ENCODE data around the gene CRYBB3.
"Not testable (repeated sequence)": the region's sequence is repeated elsewhere in the genome, so short reads cannot be mapped to it uniquely, and the experiment has no call there.

CRYBB3 gene

DNA sequence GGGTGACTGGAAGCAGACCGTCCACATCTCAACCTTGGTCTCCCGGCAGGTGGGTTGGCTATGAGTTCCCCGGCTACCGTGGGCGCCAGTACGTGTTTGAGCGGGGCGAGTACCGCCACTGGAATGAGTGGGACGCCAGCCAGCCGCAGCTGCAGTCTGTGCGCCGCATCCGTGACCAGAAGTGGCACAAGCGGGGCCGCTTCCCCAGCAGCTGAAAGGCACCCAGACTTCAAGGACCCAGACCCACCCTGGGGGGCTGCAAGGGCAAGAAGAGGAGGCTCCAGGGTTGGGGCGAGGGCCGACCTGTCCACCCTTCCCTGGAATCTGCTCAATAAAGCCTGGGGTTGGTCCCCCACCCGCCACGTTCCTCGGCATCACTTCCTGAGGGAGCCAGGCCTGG is 7.3 kb downstream of the CRYBB3 start:
- DNase-seq (ENCODE audit: low read depth): no peak

DNA sequence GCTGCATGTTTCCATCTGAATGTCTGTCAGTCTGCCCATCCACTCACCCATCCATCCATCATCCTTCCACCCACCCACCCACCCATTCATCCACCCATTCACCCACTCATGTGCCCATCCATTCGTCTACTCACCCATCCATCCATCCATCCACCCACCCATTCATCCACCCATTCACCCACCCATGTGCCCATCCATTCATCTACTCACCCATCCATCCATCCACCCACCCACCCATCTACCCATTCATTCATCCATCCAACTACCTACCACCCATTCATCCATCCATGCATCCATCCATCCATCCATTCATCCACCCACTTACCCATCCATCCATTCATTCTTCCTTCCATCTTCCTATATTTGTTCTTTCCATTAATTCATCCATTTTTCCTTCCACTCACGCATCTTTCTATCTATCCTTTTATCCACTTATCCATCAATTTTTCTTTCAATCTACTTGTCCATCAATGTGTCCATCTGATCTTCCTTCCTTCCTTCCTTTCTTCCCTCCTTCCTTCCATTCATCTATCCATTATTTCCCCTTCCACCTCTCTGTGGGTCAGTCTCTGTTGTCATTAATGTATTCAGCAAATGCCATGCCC is 8.0 kb downstream of the CRYBB3 start:
- DNase-seq (ENCODE audit: low read depth): no peak

DNA sequence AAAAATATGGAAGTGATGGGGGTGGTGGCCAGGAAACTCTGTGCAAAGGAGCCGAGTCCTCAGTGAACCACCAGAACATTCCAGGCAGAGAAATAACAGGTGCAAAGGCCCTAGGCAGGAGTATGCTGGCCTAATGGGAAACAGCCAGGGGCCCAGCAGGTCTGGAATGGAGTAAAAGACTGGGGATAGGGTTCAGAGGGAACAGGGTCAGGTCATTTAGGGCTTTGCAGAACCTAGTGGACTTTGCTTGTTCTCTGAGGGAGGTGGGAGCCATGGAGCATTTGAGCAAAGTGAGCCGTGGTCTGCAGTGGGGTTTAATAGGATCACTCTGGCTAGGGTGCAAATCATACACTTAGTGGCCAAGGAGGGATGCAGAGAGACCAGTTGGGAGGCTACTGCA is 8.7 kb downstream of the CRYBB3 start:
- no peak for DNase-seq (ENCODE audit: low read depth)

- DNase-seq (ENCODE audit: low read depth): no peak
Measured at GRCh38 chr22:25208743-25209505, 9.3 kb downstream of the CRYBB3 start.

GRCh38 chr22:25210793-25211192 is 11.1 kb downstream of the CRYBB3 start:
- no peak for DNase-seq (ENCODE audit: low read depth)

DNA sequence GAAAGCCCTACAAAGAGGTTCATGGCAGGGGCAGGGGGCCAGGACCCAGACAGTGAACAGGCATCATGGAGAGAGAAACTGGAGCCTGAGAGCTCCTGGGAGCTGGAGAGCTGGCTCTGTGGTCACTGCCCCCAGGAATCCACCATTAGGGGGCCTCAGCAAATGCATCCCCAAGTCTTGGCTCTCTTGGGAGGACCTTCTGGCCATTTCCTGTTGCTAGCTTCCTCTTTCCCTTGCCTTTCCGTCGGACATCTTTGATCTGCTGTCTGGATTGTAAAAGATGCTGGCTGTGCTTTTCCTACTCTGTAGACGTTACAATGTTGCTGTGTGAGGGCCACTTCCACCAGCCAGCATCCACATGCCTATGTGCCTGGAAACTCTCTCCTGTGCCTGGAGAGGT is 12.7 kb downstream of the CRYBB3 start:
- no peak for DNase-seq (ENCODE audit: low read depth)

DNA sequence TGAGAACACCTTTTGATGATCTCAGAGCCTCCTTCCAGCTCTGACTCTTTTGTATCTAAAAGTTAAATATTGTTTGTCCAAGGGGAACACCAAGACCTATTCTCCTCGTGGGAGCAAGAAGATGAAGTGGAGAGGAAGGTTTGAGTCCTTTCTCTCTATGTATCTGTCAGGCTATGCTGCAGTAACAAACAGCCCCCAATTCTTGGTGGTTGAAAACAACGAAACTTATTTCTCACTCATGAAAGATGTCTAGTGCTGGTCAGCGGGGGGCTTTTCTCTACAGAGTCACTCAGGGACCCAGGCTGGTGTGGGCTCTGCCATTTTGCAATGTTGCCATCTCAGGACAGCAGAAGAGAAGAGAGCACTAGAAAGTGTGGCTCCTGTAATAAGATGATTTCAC is 13.6 kb downstream of the CRYBB3 start:
- no peak for DNase-seq (ENCODE audit: low read depth)

GRCh38 chr22:25216230-25216629 is 16.6 kb downstream of the CRYBB3 start:
- no peak for DNase-seq (ENCODE audit: low read depth)

DNA sequence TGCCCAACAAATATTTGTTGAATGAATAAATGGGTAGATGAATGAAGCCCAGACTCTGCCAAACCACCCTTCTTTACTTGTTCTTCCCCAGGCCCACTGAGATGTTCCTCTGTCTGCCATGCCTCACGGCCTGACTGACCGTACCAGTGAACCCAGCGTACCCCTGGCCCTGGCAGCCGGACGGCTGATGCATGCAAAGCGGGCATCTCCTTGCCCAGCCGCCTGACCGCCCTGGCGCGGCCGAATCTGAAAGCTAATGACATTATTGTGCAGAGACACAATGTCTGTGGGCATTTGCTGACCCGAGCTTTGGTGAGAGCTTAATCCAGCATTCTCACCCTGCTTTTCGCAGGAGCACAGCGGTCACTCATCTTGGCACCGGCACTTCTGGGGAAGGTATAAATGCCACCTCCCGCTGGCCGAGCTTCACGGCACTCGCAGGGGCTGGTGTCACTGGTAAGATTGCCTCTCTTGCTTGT is 19.6 kb downstream of the CRYBB3 start, which contains the start of gene CRYBB2:
TSS of gene CRYBB2 (plus strand) at position 429 of the 479 bp plus-strand sequence. CDS start 1,791 bp downstream, outside the sequence.
- no peak for DNase-seq (ENCODE audit: low read depth)

DNA sequence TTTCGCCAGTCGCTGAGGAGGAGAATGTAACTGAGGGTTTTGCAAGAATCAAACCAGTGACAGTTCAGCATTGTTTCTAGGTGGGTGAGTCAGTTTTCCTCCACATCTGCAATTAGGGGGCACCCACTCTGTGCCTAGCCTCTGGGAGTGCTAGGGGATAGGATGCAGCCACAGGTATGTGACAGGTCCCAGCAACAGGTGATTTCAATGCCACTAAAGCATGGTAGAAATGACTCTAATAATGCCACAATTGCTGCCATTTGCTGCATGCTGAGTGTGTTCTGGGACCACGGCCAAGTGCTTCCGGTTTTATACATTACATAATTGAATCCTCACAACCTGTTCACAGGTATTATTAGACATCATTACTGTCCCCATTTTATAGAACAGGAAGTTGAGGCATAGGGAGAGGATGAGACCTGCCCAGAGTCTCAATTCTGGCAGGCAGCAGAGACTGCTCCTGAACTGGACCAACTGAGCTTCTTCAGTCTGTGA is 20.3 kb downstream of the CRYBB3 start:
- no peak for DNase-seq (ENCODE audit: low read depth)

DNA sequence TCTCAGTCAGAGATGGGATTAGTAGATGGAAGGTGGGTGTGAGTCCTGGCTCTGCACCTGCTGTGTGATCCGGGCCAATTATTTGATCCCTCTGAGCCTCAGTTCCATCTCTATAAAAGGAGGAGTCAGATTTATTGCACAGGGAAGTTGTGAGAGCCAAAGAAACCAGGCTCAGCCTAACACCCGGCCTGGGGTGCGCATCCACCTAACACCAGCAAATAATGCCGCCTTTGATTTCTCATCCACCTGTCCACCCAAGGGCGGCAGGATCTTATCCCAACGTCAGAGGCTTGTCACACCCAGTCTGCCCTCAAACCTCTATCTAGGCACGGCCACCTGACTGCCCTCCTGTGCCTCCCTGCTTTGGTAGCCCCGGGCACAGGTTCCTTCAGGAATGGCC is 22.1 kb downstream of the CRYBB3 start:
- no peak for DNase-seq (ENCODE audit: low read depth)

GRCh38 chr22:25223269-25223850 is 23.7 kb downstream of the CRYBB3 start:
- no peak for DNase-seq (ENCODE audit: low read depth)

DNA sequence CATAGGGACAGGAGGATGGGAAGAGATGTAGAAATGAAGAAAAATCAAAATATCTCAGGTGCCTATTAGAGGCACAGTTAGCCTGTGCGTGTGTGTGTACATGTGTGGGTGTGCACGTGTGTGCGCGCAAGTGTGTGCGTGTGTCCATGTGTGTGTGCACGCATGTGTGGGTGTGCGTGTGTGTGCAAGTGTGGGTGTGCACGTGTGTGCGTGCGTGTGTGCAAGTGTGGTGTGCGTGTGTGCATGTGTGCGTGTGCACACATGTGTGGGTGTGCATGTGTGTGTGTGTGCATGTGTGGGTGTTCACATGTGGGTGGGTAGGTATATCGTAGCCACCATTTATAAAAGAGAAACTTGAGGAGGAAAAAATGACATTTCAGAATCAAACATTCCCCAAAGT is 29.2 kb downstream of the CRYBB3 start:
- DNase-seq (ENCODE audit: low read depth): no peak

GRCh38 chr22:25230760-25231159 is 31.1 kb downstream of the CRYBB3 start:
- not testable (repeated sequence) for DNase-seq (ENCODE audit: low read depth)

GRCh38 chr22:25232301-25232700 is 32.6 kb downstream of the CRYBB3 start:
- peak; percentile 43 for DNase-seq (ENCODE audit: low read depth)

DNA sequence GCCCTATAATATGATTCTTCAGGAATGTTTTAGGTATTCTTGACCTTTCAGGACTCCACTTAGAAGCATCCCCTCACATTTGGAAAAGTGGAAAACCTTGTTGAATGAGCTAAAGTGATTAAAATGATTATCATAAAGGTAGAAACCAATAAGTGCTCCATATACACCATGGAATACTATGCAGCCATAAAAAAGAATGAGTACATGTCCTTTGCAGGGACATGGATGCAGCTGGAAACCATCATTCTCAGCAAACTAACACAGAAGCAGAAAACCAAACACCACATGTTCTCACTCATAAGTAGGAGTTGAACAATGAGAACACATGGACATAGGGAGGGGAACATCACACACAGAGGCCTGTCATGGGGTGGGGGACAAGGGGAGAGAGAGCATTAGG is 34.0 kb downstream of the CRYBB3 start:
- not testable (repeated sequence) for DNase-seq (ENCODE audit: low read depth)

- peak; percentile 76 for DNase-seq (ENCODE audit: low read depth)
Measured at GRCh38 chr22:25235547-25236290, 36.1 kb downstream of the CRYBB3 start.

GRCh38 chr22:25236417-25236816 is 36.8 kb downstream of the CRYBB3 start:
- no peak for DNase-seq (ENCODE audit: low read depth)

DNA sequence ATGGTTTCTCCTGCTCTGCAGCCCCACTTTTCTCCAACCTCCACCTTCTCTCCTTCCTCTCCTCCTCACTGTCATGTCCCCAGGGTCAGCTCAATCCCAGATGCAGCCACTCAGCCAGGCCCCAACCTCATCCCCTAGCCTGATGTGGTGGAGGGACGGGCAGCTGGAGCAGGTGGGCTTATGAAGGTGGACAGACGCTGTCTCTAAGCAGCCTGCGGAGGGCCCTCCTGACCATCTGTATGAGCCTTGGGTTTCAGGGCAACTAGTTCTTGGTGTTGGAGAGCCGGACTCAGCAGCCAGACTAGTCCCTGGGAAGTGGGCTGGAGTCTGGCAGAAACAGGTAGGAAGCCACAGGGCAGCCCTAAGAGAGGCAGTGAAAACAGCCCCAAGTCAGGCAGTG is 37.8 kb downstream of the CRYBB3 start:
- no peak for DNase-seq (ENCODE audit: low read depth)

DNA sequence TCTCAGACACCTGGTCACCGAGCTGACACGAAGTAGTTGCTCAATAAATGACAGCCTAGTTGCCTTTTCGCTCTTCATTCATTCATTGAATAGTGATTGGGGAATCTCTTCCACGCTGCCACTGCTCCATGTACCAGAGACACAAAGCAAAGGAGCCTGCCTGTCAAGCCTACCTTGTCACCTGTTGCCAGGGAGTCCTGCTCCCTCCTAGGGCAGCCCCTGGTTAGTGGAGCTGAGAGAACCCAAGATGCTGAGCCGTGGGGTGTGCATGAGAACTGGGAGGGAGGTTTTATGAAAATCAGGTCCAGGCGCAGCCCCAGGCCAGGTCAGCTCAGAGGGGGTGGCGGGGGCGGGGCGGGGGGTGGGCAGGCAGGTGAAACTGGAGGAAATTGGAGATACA is 38.4 kb downstream of the CRYBB3 start:
- not testable (repeated sequence) for DNase-seq (ENCODE audit: low read depth)

GRCh38 chr22:25255169-25255568 is 55.5 kb downstream of the CRYBB3 start:
- not testable (repeated sequence) for DNase-seq (ENCODE audit: low read depth)
